MM.1S (cell line): ENCODE results near the gene MAP3K2.

Source experiments
- DNase-seq: peaks from one replicate; pipeline ENCODE4 v3.0.0-alpha.2; 2015
- H2AFZ ChIP-seq: fragments of 300-600 bp; sonication (generic); 2 replicates; pipeline ENCODE4 v1.6.0; 2016; ENCODE audit warnings: antibody characterized with exemption, low read length
- H3F3A ChIP-seq: fragments of 300-600 bp; sonication (generic); 2 replicates; pipeline ENCODE4 v1.6.1; 2016; ENCODE audit warnings: mild to moderate bottlenecking, antibody characterized with exemption, low read length, moderate library complexity, mixed read lengths; ENCODE audit not compliant: insufficient read depth
- H3K27ac ChIP-seq: fragments of 300-600 bp; sonication (generic); 2 replicates; pipeline ENCODE4 v1.5.1; 2016; ENCODE audit warnings: mild to moderate bottlenecking, low read length
- H3K27me3 ChIP-seq: fragments of 300-600 bp; sonication (generic); replicated peaks from 2 replicates; pipeline ENCODE4 v1.6.0; 2016; ENCODE audit warnings: low read length; ENCODE audit not compliant: insufficient read depth
- H3K36me3 ChIP-seq: fragments of 300-600 bp; sonication (generic); replicated peaks from 2 replicates; pipeline ENCODE4 v1.6.1; 2016; ENCODE audit warnings: mild to moderate bottlenecking, low read length, mixed read lengths; ENCODE audit not compliant: insufficient read depth
- H3K4me1 ChIP-seq: fragments of 300-600 bp; sonication (generic); 2 replicates; pipeline ENCODE4 v1.6.1; 2016; ENCODE audit warnings: low read length, mixed read lengths
- H3K4me2 ChIP-seq: fragments of 300-600 bp; sonication (generic); 2 replicates; pipeline ENCODE4 v1.6.0; 2016; ENCODE audit warnings: low read depth, low read length
- H3K4me3 ChIP-seq: fragments of 300-600 bp; sonication (generic); 2 replicates; pipeline ENCODE4 v1.5.1; 2016; ENCODE audit warnings: low read length, mixed read lengths
- H3K79me2 ChIP-seq: fragments of 300-600 bp; sonication (generic); 2 replicates; pipeline ENCODE4 v1.6.1; 2016; ENCODE audit warnings: mixed run types, low read length, mixed read lengths
- H3K9ac ChIP-seq: fragments of 300-600 bp; sonication (generic); 2 replicates; pipeline ENCODE4 v1.6.1; 2016; ENCODE audit warnings: low read length, mixed read lengths
- H3K9me2 ChIP-seq: fragments of 300-600 bp; sonication (generic); replicated peaks from 2 replicates; pipeline ENCODE4 v1.6.1; 2016; ENCODE audit warnings: mild to moderate bottlenecking, low read length, mixed read lengths; ENCODE audit not compliant: insufficient read depth
- H3K9me3 ChIP-seq: fragments of 300-600 bp; sonication (generic); replicated peaks from 2 replicates; pipeline ENCODE4 v1.6.1; 2016; ENCODE audit warnings: mild to moderate bottlenecking, low read length, mixed read lengths; ENCODE audit not compliant: insufficient read depth
- H4K20me1 ChIP-seq: fragments of 300-600 bp; sonication (generic); 2 replicates; pipeline ENCODE4 v1.6.1; 2016; ENCODE audit warnings: mild to moderate bottlenecking, low read length, moderate library complexity, mixed read lengths; ENCODE audit not compliant: insufficient read depth
- EZH2 ChIP-seq: fragments of 300-600 bp; sonication (generic); optimal IDR thresholded peaks from 2 replicates; pipeline ENCODE3; 2017; ENCODE audit warnings: low read depth, mild to moderate bottlenecking, antibody characterized with exemption, low read length, mixed read lengths
- EZH2phosphoT487 ChIP-seq: fragments of 300-600 bp; sonication (generic); IDR thresholded peaks from 2 replicates; pipeline ENCODE4 v1.6.1; 2018; ENCODE audit warnings: antibody characterized with exemption, low read length
- TF ChIP-seq, protein P1 (sequence below): fragments of 300-600 bp; sonication (generic); IDR thresholded peaks from 2 replicates; pipeline ENCODE4 v1.5.1; 2016; ENCODE audit warnings: antibody characterized with exemption, low read length, mixed read lengths

MAP3K2 gene

DNA sequence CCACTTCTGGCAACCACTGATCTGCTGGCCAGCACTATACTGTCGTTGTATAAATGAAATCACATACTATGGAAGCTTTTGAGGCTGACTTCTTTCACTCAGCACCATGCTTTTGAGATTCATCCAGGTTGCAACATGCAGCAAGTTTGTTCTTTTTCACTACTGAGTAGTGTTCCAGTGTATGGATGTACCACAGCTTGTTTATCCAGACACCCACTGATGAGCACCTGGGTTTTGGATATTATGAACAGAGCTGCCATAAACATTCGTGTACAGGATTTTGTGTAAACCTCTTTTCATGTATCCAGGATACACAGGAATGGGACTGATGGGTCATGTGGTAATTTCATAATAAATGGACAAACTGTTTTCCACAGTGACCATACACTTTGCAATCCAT lies 104.5 kb downstream of the MAP3K2 start:
- Histone ChIP-seq H3K4me1 (peaks cover 4% of the 10 kb centered on the region; the same call in 1 of the 2 replicates), H3K27me3 (no peaks in the 10 kb centered on the region), H3K4me3 (no peak overlapping the region), H3K27ac (no peak overlapping the region), H2AFZ (no peak overlapping the region), H3K9me3 (no peaks in the 10 kb centered on the region), H3K9me2 (no peaks in the 10 kb centered on the region), H4K20me1 (no peaks in the 10 kb centered on the region), H3K4me2 (no peak overlapping the region), H3F3A (no peaks in the 10 kb centered on the region), H3K79me2 (no peaks in the 10 kb centered on the region), H3K9ac (no peak overlapping the region), H3K36me3 (0 out of 2 replicates have a peak, but pooled peaks cover 3% of the 10 kb centered on the region)
- TF ChIP-seq, protein P1, sequence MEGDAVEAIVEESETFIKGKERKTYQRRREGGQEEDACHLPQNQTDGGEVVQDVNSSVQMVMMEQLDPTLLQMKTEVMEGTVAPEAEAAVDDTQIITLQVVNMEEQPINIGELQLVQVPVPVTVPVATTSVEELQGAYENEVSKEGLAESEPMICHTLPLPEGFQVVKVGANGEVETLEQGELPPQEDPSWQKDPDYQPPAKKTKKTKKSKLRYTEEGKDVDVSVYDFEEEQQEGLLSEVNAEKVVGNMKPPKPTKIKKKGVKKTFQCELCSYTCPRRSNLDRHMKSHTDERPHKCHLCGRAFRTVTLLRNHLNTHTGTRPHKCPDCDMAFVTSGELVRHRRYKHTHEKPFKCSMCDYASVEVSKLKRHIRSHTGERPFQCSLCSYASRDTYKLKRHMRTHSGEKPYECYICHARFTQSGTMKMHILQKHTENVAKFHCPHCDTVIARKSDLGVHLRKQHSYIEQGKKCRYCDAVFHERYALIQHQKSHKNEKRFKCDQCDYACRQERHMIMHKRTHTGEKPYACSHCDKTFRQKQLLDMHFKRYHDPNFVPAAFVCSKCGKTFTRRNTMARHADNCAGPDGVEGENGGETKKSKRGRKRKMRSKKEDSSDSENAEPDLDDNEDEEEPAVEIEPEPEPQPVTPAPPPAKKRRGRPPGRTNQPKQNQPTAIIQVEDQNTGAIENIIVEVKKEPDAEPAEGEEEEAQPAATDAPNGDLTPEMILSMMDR: no peak
- TF ChIP-seq EZH2phosphoT487 (no peak), EZH2 (no peak)
- DNase-seq: no peak

- Histone ChIP-seq H3K9me2 (no peaks in the 10 kb centered on the region), H3K4me1 (peaks cover 4% of the 10 kb centered on the region; the same call in 1 of the 2 replicates), H4K20me1 (no peaks in the 10 kb centered on the region), H3K27ac (no peak overlapping the region), H2AFZ (no peak overlapping the region), H3F3A (no peaks in the 10 kb centered on the region), H3K79me2 (no peaks in the 10 kb centered on the region), H3K9me3 (no peaks in the 10 kb centered on the region), H3K4me2 (no peak overlapping the region), H3K27me3 (no peaks in the 10 kb centered on the region), H3K36me3 (0 out of 2 replicates have a peak, but pooled peaks cover 3% of the 10 kb centered on the region), H3K9ac (no peak overlapping the region), H3K4me3 (no peak overlapping the region)
- TF ChIP-seq EZH2phosphoT487: no peak
- TF ChIP-seq, protein P1: no peak
- no peak for TF ChIP-seq EZH2
- DNase-seq: no peak
Observed at GRCh38 chr2:127280693-127281092, 107.1 kb downstream of the MAP3K2 start.

- Histone ChIP-seq H3K27ac (no peak overlapping the region), H3K4me3 (no peak overlapping the region), H3K9me3 (no peaks in the 10 kb centered on the region), H3K4me1 (peaks cover 4% of the 10 kb centered on the region; the same call in 1 of the 2 replicates), H3K4me2 (no peak overlapping the region), H3K79me2 (no peaks in the 10 kb centered on the region), H3K9ac (no peak overlapping the region), H3F3A (no peaks in the 10 kb centered on the region), H3K9me2 (no peaks in the 10 kb centered on the region), H2AFZ (no peak overlapping the region), H3K27me3 (no peaks in the 10 kb centered on the region), H4K20me1 (no peaks in the 10 kb centered on the region), H3K36me3 (0 out of 2 replicates have a peak, but pooled peaks cover 3% of the 10 kb centered on the region)
- DNase-seq: no peak
- TF ChIP-seq EZH2: no peak
- TF ChIP-seq EZH2phosphoT487: no peak
Observed at GRCh38 chr2:127279781-127280180, 108.0 kb downstream of the MAP3K2 start.

- no peaks in the 10 kb centered on the region for H3K9me3 ChIP-seq
- H3K79me2 ChIP-seq: no peaks in the 10 kb centered on the region
- H3K4me1 ChIP-seq: peaks cover 4% of the 10 kb centered on the region; the same call in 1 of the 2 replicates
- no peaks in the 10 kb centered on the region for H3K27me3 ChIP-seq
- no peaks in the 10 kb centered on the region for H4K20me1 ChIP-seq
- H3K4me3 ChIP-seq: no peak overlapping the region
- no peak for DNase-seq
- H3K27ac ChIP-seq: no peak overlapping the region
- no peaks in the 10 kb centered on the region for H3F3A ChIP-seq
- H3K9me2 ChIP-seq: no peaks in the 10 kb centered on the region
- H3K36me3 ChIP-seq: no peaks in the 10 kb centered on the region
- H3K9ac ChIP-seq: no peak overlapping the region
- H3K4me2 ChIP-seq: no peak overlapping the region
- no peak overlapping the region for H2AFZ ChIP-seq
- TF ChIP-seq, protein P1: no peak
- no peak for TF ChIP-seq EZH2phosphoT487
- TF ChIP-seq EZH2: no peak
Observed at GRCh38 chr2:127278959-127279358, 108.8 kb downstream of the MAP3K2 start.
